B cell (primary cell): ENCODE results near the gene ZNF277. TPM values are rescaled to one million over a fixed set of nuclear protein-coding genes. Genes with fewer than 3 reads are reported as not detected.

Experiments
- ATAC-seq: fragments of 200-7000 bp; cut with Tn5 transposase; one replicate; pipeline ENCODE4 v1.10.0; 2021; ENCODE audit warnings: low read depth, mild to moderate bottlenecking, moderate number of reproducible peaks, moderate library complexity
- CTCF ChIA-PET: fragments of 350-600 bp; sonication (Branson Sonifier 250); formaldehyde crosslinking; loops from one replicate; lab custom pipeline; 2021; ENCODE audit warnings: antibody characterized with exemption, inconsistent platforms; lab: Charles Lee
- POLR2A ChIA-PET: fragments of 350-600 bp; sonication (Branson Sonifier 250); formaldehyde crosslinking; loops from one replicate; lab custom pipeline; 2021; ENCODE audit warnings: antibody characterized with exemption; lab: Charles Lee
- DNase-seq: peaks from one replicate; pipeline ENCODE4 v3.0.0; 2013
- H2AFZ ChIP-seq: 2 replicates; pipeline ENCODE4 v1.6.1; 2012; ENCODE audit warnings: mild to moderate bottlenecking, low read depth, low read length; ENCODE audit not compliant: insufficient read depth, poor library complexity, severe bottlenecking
- H3K27ac ChIP-seq, 2 donors: 1 replicate in 1 of 2; 2 replicates in 1 of 2; pipeline ENCODE4 v1.5.1; 2012 to 2013; ENCODE audit warnings: low read length in 2 of 2, mild to moderate bottlenecking in 2 of 2, moderate library complexity in 1 of 2
- H3K27me3 ChIP-seq, 4 experiments: fragments of 200-600 bp in 1 of 4; sonication (generic) in 1 of 4; replicated peaks in 1 of 4; 1 replicate in 2 of 4; 2 replicates in 2 of 4; pipeline versions ENCODE4 v1.6.1 to v1.7.0; 2013 to 2016; ENCODE audit warnings: low read length in 3 of 4, mild to moderate bottlenecking in 2 of 4, mixed read lengths in 1 of 4, moderate library complexity in 1 of 4; ENCODE audit not compliant: insufficient read depth in 4 of 4, control insufficient read depth in 3 of 4; ENCODE audit errors: control extremely low read depth in 1 of 4
- H3K36me3 ChIP-seq, 2 experiments: replicated peaks in 1 of 2; 1 replicate in 1 of 2; 2 replicates in 1 of 2; pipeline versions ENCODE4 v1.6.1 to v1.7.1; 2013; ENCODE audit warnings: low read length in 1 of 2; ENCODE audit not compliant: insufficient read depth in 2 of 2, control insufficient read depth in 1 of 2; ENCODE audit errors: control extremely low read depth in 1 of 2, extremely low read depth in 1 of 2
- H3K4me1 ChIP-seq, 2 donors: fragments of 200-600 bp in 1 of 2; sonication (generic) in 1 of 2; 1 replicate in 1 of 2; 2 replicates in 1 of 2; pipeline versions ENCODE4 v1.5.1 to v1.6.1; 2013 to 2017; ENCODE audit warnings: low read length in 2 of 2; ENCODE audit not compliant: control insufficient read depth in 2 of 2, insufficient read depth in 2 of 2
- H3K4me2 ChIP-seq: replicated peaks from 2 replicates; pipeline ENCODE3; 2012; ENCODE audit warnings: mild to moderate bottlenecking, low read depth, low read length; ENCODE audit not compliant: poor library complexity, severe bottlenecking
- H3K4me3 ChIP-seq, 5 experiments: fragments of 200-600 bp in 1 of 5; sonication (generic) in 1 of 5; 1 replicate in 3 of 5; 2 replicates in 2 of 5; pipeline versions ENCODE4 v1.5.1 to v1.7.0; 2011 to 2016; ENCODE audit warnings: low read length in 4 of 5, mild to moderate bottlenecking in 4 of 5, low read depth in 2 of 5, control low read depth in 1 of 5, moderate library complexity in 1 of 5; ENCODE audit not compliant: insufficient read depth in 1 of 5; ENCODE audit errors: control extremely low read depth in 1 of 5, extremely low read depth in 1 of 5
- H3K79me2 ChIP-seq: fragments of 200-600 bp; sonication (generic); one replicate; pipeline ENCODE4 v1.6.0; 2016; ENCODE audit warnings: low read length; ENCODE audit not compliant: control insufficient read depth, insufficient read depth
- H3K9ac ChIP-seq: fragments of 200-600 bp; sonication (generic); 2 replicates; pipeline ENCODE4 v1.6.1; 2017; ENCODE audit warnings: mild to moderate bottlenecking, low read length, moderate library complexity
- H3K9me3 ChIP-seq, 3 donors: one replicate each; pipeline versions ENCODE4 v1.6.1 to v1.7.1; 2013; ENCODE audit warnings: low read length in 2 of 3; ENCODE audit not compliant: control insufficient read depth in 2 of 3, insufficient read depth in 1 of 3; ENCODE audit errors: control extremely low read depth in 1 of 3
- H4K20me1 ChIP-seq: 2 replicates; pipeline ENCODE4 v1.6.0; 2012; ENCODE audit warnings: mild to moderate bottlenecking, low read length; ENCODE audit not compliant: insufficient read depth, control insufficient read depth, poor library complexity, severe bottlenecking
- H3K27ac Mint-ChIP-seq: one replicate; pipeline ENCODE4 v1.8.0; 2021; ENCODE audit warnings: mixed read lengths
- H3K27me3 Mint-ChIP-seq: one replicate; pipeline ENCODE4 v1.8.0; 2021; ENCODE audit warnings: mixed read lengths
- H3K4me1 Mint-ChIP-seq: one replicate; pipeline ENCODE4 v1.8.0; 2021; ENCODE audit warnings: mixed read lengths
- H3K4me3 Mint-ChIP-seq: one replicate; pipeline ENCODE4 v1.8.0; 2021; ENCODE audit warnings: mixed read lengths
- H3K9me3 Mint-ChIP-seq: one replicate; pipeline ENCODE4 v1.8.0; 2022; ENCODE audit warnings: mixed read lengths; ENCODE audit not compliant: insufficient read depth
- CTCF ChIP-seq: fragments of 200-600 bp; IDR thresholded peaks from one replicate; pipeline ENCODE4 v1.8.0; 2022; ENCODE audit warnings: antibody characterized with exemption, mild to moderate bottlenecking
- EZH2 ChIP-seq: IDR thresholded peaks from 2 replicates; pipeline ENCODE4 v1.6.1; 2012; ENCODE audit warnings: borderline replicate concordance, low read depth, mild to moderate bottlenecking, moderate library complexity, low read length; ENCODE audit not compliant: insufficient read depth, poor library complexity, severe bottlenecking
- WGBS: methylation state at CpG from one replicate; pipeline ENCODE4 v1.1.5; 2013; ENCODE audit warnings: missing lambda C conversion rate; ENCODE audit not compliant: insufficient coverage; 5-methylcytosine and 5-hydroxymethylcytosine counted together
- intact Hi-C: fragments of 100-400 bp; cut with micrococcal nuclease; formaldehyde crosslinking; loops from one replicate; pipeline ENCODE4 v1.10.0; 2022
- polyA plus RNA-seq: library from polyadenylated mRNA; depleted of rRNA; stranded (reverse); fragments of >200 nt; gene quantifications from 2 replicates; pipeline ENCODE4 v1.2.3, GENCODE V29; 2012
- total RNA-seq, 2 donors: library from RNA; stranded (reverse); fragments of 120-200 nt in 1 of 2; gene quantifications; 1 replicate in 1 of 2; 2 replicates in 1 of 2; pipeline versions ENCODE4 v1.2.3 to v1.2.4, GENCODE V29; 2013 to 2022

The ZNF277 gene
- total and polyA plus RNA-seq, 2 donors (not counting 1 experiment from before 2014, with no cell fraction given), result 9.5 to 18.6 TPM

- H3K4me2 ChIP-seq, result no peak overlapping the region
- Mint-ChIP-seq H3K9me3 (no peaks in the 10 kb centered on the region), H3K4me1 (peaks cover 14% of the 10 kb centered on the region), H3K27ac (no peak overlapping the region), H3K4me3 (no peak overlapping the region), H3K27me3 (no peaks in the 10 kb centered on the region)
- no peaks in the 10 kb centered on the region for H3K27me3 ChIP-seq
- no peaks in the 10 kb centered on the region for H3K36me3 ChIP-seq
- no peak for ATAC-seq
- no peak overlapping the region for H3K27ac ChIP-seq
- no peaks in the 10 kb centered on the region for H3K9me3 ChIP-seq
- CTCF ChIA-PET, result no interaction called here
- peaks cover 87% of the 10 kb centered on the region for H3K79me2 ChIP-seq
- DNase-seq, result no peak
- H3K9ac ChIP-seq, result no peak overlapping the region
- POLR2A ChIA-PET, result no interaction called here
- no peak overlapping the region for H3K4me3 ChIP-seq
- peaks cover 19% of the 10 kb centered on the region for H4K20me1 ChIP-seq
- intact Hi-C loops, result no loop called here
- H2AFZ ChIP-seq, result no peak overlapping the region
- no CpG with 5 or more reads among the region's 1 CpG for WGBS
- H3K4me1 ChIP-seq, result no peaks in the 10 kb centered on the region
- TF ChIP-seq EZH2, result no peak
- TF ChIP-seq CTCF, result no peak
These were observed 7.2 kb downstream of the ZNF277 start for GRCh38 chr7:112213735-112214134.

- intact Hi-C loops, result no loop called here
- POLR2A ChIA-PET, result no interaction called here
- H3K27ac Mint-ChIP-seq, result no peak overlapping the region
These were observed 7.8 kb downstream of the ZNF277 start for GRCh38 chr7:112214268-112214667.

More at GRCh38 chr7:112214268-112214667, 7.8 kb downstream of the ZNF277 start:
- no peaks in the 10 kb centered on the region for H3K27me3 ChIP-seq
- H3K4me3 ChIP-seq, result no peak overlapping the region
- H3K79me2 ChIP-seq, result peaks cover 86% of the 10 kb centered on the region
- no peak overlapping the region for H3K4me2 ChIP-seq
- H3K27ac ChIP-seq, result no peak overlapping the region
- no peak for ATAC-seq
- CTCF ChIA-PET, result interaction anchor here (1.3 kb wide), 1 partner anchor 13 kb away, joined by 3 read pairs; no protein-coding TSS in a partner anchor
- no peaks in the 10 kb centered on the region for H3K36me3 ChIP-seq
- no peak for DNase-seq
- H3K4me1 ChIP-seq, result no peaks in the 10 kb centered on the region
- no peak overlapping the region for H3K9ac ChIP-seq
- H3K9me3 ChIP-seq, result no peaks in the 10 kb centered on the region
- Mint-ChIP-seq H3K27me3 (no peaks in the 10 kb centered on the region), H3K4me1 (peaks cover 13% of the 10 kb centered on the region), H3K9me3 (no peaks in the 10 kb centered on the region), H3K4me3 (no peak overlapping the region)
- H4K20me1 ChIP-seq, result peaks cover 19% of the 10 kb centered on the region
- TF ChIP-seq CTCF (no peak), EZH2 (no peak)
- H2AFZ ChIP-seq, result no peak overlapping the region
